ENCODE data around the gene SMS. TPM values are rescaled to one million over a fixed set of nuclear protein-coding genes. Genes with fewer than 3 reads are reported as not detected.

SMS gene
- total RNA-seq, result 102 TPM

DNA sequence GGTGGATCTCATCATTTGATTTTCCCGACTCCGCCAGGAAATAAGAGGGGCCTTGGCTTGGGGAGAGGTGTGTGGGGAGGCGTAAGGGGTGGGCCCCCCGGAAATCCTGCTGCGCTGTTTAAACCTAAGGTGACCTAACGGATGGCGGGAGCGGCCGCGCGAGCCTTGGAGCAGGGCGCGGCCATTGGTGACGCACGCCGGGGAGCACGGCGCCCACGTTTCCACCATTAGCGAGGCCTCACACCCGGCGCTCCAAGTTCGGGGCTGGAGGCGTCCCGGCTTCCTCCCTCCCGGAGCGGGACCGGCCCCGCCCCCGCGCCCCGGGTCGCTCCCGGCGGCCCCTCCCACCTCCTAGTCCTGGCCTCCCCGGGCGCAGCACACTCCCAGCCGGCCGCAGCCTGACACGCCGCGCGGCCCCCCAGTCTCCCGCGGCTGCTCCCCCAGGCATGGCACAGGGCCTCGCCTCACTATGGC lies at the start of gene SMS:
SMS (plus strand) TSS at position 354 of the 474 bp plus-strand sequence; CDS start at position 470, 116 bp downstream.

DNA sequence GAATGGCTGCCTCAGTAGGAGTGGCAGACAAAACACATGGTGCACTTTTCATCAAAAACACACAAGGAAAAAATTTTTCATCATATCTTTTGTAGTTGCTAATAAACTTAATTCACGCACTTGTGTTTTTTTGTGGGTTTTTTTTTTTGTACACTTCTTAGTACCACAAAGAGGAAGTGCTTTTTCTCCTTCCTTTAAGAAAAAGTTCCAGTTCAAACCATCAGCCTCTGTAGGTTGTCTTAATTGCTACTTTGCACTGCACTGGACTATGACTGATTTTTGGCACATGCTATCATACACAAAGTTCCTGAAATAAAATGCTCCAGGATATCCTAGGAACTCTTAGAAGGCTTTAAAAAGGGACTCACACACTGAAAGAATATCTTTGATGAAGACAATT lies 91.6 kb downstream of the SMS start, which contains the start of gene PHEX:
PHEX (plus strand) TSS at position 242 of the 400 bp plus-strand sequence. CDS start 681 bp downstream, outside the sequence.

Other genes with a start within 250 kb of the SMS start
- 73.3 TPM for gene SMPX, start 182.6 kb upstream of the SMS start, total RNA-seq
- 16.9 TPM for gene MBTPS2, start 101.1 kb upstream of the SMS start, total RNA-seq
- gene YY2, start 84.7 kb upstream of the SMS start, total RNA-seq, result 2.5 TPM
- 0.18 TPM for gene PHEX, start 91.6 kb downstream of the SMS start, total RNA-seq